ENCODE results near the gene RASGEF1C. TPM values are rescaled to one million over a fixed set of nuclear protein-coding genes. Genes with fewer than 3 reads are reported as not detected.

The RASGEF1C gene
- total and polyA plus RNA-seq, 7 donors: 0.35 to 4.2 (median 1.1) TPM; not detected in 2

GRCh38 chr5:180082633-180083420 lies 126.2 kb downstream of the RASGEF1C start:
- H3K36me3 ChIP-seq: no peaks in the 10 kb centered on the region
- peaks cover 0 to 8% (median 0%) of the 10 kb centered on the region in 3 donors for H3K27me3 ChIP-seq
- no peak for TF ChIP-seq POLR2AphosphoS5 (IDR thresholded peaks at IDR 0.05)
- TF ChIP-seq POLR2A (IDR thresholded peaks at IDR 0.05): no peak
- TF ChIP-seq CTCF (IDR thresholded peaks at IDR 0.05): no peak
- no peak for TF ChIP-seq EP300 (IDR thresholded peaks at IDR 0.05)
- intact Hi-C loops (cut with DNase I): no loop called here
- H3K4me3 ChIP-seq: no peak overlapping the region
- no peaks in the 10 kb centered on the region for H3K4me1 ChIP-seq
- H3K27ac ChIP-seq: no peak overlapping the region
- no peaks in the 10 kb centered on the region for H3K9me3 ChIP-seq
- 80 to 86% methylated on average over 17 of the region's 17 CpGs for WGBS, 2 donors
- DNase-seq: no peak

DNA sequence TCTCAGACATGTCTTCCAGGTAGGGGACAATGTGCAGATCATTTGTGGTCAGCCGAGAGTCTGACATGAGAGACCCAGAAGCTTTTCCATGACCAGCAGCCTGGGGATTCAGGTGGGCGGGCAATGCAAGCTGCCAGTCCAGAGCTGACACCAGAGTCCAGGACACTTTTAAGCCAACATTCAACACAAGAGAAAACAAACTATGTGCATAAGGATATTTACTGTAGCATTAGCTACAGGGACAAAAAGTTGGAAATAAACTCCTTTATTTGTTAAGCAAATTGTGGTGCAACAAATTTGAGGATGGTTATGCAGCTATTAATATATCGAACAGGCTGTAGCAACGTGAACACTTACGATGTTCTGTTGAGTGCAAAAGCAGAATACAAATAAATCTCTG lies 127.5 kb downstream of the RASGEF1C start:
- H3K9me3 ChIP-seq: no peaks in the 10 kb centered on the region
- no peak for TF ChIP-seq CTCF (IDR thresholded peaks at IDR 0.05)
- TF ChIP-seq EP300 (IDR thresholded peaks at IDR 0.05): no peak
- TF ChIP-seq POLR2A (IDR thresholded peaks at IDR 0.05): no peak
- TF ChIP-seq POLR2AphosphoS5 (IDR thresholded peaks at IDR 0.05): no peak
- no peak for DNase-seq
- WGBS, 2 donors: 86 to 92% methylated on average over 5 of the region's 5 CpGs
- H3K27ac ChIP-seq: no peak overlapping the region
- no peaks in the 10 kb centered on the region for H3K36me3 ChIP-seq
- H3K4me1 ChIP-seq: no peaks in the 10 kb centered on the region
- intact Hi-C loops (cut with DNase I): no loop called here
- H3K4me3 ChIP-seq: no peak overlapping the region
- H3K27me3 ChIP-seq: peaks cover 0 to 8% (median 0%) of the 10 kb centered on the region in 3 donors

DNA sequence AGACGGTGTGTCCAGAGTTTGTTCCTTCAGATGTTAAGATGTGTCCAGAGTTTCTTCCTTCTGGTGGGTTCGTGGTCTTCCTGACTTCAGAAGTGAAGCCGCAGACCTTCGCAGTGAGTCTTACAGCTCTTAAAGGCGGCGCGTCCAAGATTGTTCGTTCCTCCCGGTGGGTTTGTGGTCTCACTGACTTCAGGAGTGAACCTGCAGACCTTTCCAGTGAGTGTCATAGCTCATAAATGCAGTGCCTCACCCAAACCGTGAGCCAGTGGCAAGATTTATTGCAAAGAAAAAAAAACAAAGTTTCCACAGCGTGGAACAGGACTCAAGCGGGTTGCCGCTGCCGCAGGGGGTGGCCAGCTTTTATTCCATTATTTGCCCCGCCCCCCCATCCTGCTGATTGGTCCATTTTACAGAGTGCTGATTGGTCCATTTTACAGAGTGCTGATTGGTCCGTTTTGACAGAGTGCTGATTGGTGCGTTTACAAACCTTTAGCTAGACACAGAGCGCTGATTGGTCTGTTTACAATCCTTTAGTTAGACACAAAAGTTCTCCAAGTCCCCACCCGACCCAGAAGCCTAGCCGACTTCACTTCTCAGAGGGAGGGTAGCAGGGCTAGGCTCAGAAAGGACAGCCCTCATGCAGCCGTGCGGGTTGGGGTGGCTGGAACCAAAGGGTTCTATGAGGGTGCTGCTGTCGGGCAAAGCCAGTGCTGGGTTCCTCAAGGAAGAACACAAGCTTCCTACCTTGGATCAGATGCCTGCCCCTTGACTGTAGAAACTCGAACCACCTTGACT lies 128.3 kb downstream of the RASGEF1C start:
- DNase-seq: no peak
- intact Hi-C loops (cut with DNase I): no loop called here
- H3K27me3 ChIP-seq: peaks cover 0 to 8% (median 0%) of the 10 kb centered on the region in 3 donors
- H3K9me3 ChIP-seq: no peaks in the 10 kb centered on the region
- H3K4me1 ChIP-seq: no peaks in the 10 kb centered on the region
- 62 to 78% methylated on average over 24 of the region's 24 CpGs for WGBS, 2 donors
- no peak for TF ChIP-seq CTCF (IDR thresholded peaks at IDR 0.05)
- TF ChIP-seq EP300 (IDR thresholded peaks at IDR 0.05): no peak
- no peak for TF ChIP-seq POLR2AphosphoS5 (IDR thresholded peaks at IDR 0.05)
- no peak for TF ChIP-seq POLR2A (IDR thresholded peaks at IDR 0.05)
- H3K4me3 ChIP-seq: no peak overlapping the region
- H3K36me3 ChIP-seq: no peaks in the 10 kb centered on the region
- no peak overlapping the region for H3K27ac ChIP-seq

DNA sequence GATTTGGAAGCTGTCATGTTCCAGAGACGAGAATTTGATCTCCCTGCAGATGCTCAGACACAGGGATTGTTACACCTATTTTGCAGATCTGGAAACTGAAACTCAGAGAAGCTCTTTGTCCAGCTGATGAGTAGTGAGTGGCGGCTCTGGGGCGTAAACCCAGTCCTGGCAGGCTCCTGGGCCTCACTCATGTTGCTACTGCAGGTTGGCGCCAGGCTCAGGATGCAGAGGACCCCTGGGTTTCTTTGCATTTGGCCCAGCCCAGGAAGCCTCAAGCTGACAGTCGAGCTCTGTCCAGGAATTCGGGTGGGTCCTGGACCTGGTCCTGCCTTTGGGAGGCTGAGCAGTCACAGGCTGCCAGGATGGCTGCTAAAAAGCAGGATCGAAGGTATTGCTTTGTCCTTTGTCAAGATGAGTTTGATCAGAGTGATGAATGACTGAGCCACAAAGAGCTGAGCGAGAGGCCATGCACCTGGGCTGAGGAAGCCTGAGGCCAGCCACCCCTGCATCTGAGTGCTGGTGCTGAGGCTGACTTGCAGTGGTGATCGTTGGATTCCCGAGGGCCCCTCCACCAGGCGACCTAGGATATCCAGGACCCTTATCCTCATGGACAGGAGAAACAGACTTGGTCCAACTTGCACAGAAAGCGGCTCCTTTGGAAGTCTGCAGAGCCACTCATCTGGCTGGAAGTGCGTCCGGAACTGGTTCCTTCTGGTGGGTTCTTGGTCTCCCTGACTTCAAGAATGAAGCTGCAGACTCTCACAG lies 129.1 kb downstream of the RASGEF1C start:
- H3K4me3 ChIP-seq: no peak overlapping the region

More for the DNA sequence above, 129.1 kb downstream of the RASGEF1C start:
- no peak for DNase-seq
- H3K36me3 ChIP-seq: no peaks in the 10 kb centered on the region
- H3K27ac ChIP-seq: no peak overlapping the region
- TF ChIP-seq POLR2A (IDR thresholded peaks at IDR 0.05) (no peak), CTCF (IDR thresholded peaks at IDR 0.05) (no peak), EP300 (IDR thresholded peaks at IDR 0.05) (no peak), POLR2AphosphoS5 (IDR thresholded peaks at IDR 0.05) (no peak)
- no peaks in the 10 kb centered on the region for H3K4me1 ChIP-seq
- peaks cover 0 to 8% (median 0%) of the 10 kb centered on the region in 3 donors for H3K27me3 ChIP-seq
- intact Hi-C loops (cut with DNase I): no loop called here
- 59 to 80% methylated on average over 14 of the region's 14 CpGs for WGBS, 2 donors
- H3K9me3 ChIP-seq: no peaks in the 10 kb centered on the region
